ENCODE measurements around the gene WASHC4.

Gene WASHC4

DNA sequence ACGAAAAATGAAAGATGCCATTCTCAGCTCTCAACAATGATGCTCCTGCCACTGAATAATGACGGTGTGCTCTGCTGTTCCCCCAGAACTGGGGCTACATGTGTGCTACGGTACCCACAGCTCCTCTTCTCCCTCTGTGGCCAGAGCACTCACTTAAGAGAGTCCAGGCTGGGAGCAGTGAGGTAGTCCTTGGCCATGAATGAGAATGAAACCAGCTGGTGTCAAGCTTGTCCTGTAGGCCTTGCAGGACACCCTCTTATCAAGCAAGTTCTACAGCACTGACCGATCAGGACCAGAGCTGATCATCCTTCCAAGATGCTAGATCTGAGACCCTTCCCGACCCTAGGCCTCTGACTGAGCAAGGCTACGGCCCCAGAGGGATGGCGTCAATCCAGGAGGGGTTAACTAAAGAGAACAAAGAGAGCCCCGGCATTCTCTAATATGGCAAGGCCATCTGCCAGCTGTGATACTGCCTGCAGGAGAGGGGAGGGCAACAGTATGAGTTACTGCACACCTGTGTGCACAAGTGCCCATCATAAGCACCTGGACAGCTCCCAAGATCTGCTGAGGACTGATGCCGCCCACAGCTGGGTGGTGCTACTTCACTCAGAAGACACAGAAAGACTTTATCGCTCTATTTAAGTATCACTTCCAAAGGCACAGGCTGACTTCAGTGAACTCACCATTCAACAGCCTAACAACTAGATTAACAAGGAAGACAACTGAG, 98.0 kb downstream of the WASHC4 start:
- no peak for DNase-seq (ENCODE audit: low spot score)
- Histone ChIP-seq H3K27ac (peak overlapping the region in 1 of 2 donors; percentile 13), H3K4me3 (no peak overlapping the region)
- TF ChIP-seq, protein P1, sequence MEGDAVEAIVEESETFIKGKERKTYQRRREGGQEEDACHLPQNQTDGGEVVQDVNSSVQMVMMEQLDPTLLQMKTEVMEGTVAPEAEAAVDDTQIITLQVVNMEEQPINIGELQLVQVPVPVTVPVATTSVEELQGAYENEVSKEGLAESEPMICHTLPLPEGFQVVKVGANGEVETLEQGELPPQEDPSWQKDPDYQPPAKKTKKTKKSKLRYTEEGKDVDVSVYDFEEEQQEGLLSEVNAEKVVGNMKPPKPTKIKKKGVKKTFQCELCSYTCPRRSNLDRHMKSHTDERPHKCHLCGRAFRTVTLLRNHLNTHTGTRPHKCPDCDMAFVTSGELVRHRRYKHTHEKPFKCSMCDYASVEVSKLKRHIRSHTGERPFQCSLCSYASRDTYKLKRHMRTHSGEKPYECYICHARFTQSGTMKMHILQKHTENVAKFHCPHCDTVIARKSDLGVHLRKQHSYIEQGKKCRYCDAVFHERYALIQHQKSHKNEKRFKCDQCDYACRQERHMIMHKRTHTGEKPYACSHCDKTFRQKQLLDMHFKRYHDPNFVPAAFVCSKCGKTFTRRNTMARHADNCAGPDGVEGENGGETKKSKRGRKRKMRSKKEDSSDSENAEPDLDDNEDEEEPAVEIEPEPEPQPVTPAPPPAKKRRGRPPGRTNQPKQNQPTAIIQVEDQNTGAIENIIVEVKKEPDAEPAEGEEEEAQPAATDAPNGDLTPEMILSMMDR (IDR thresholded peaks at IDR 0.05), result no peak

GRCh38 chr12:105206686-105207374, 99.3 kb downstream of the WASHC4 start:
- no peak for DNase-seq (ENCODE audit: low spot score)
- Histone ChIP-seq H3K4me3 (no peak overlapping the region), H3K27ac (no peak overlapping the region)
- TF ChIP-seq, protein P1 (IDR thresholded peaks at IDR 0.05), result no peak

DNA sequence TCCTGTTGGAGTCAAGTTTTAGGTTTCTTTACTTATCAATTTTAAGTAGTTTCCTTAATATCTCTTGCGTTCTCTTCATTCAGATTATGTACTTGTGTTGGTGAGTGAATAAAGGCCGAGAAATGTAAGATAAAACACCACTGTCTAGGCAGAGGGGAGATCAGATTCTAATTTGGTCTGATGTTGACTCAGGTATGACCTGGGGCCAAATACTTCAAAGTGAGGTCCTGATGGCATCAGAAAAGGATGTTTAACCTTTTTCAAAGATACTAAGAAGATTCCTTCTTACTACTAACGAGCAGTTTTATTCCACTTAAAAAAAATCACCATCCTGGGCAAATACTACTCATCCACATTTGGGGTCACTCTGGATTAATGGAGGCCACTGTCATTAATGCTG, 101.6 kb downstream of the WASHC4 start:
- Histone ChIP-seq H3K4me3 (no peak overlapping the region), H3K27ac (no peak overlapping the region)
- no peak for DNase-seq (ENCODE audit: low spot score)
- TF ChIP-seq, protein P1 (IDR thresholded peaks at IDR 0.05), result no peak

DNA sequence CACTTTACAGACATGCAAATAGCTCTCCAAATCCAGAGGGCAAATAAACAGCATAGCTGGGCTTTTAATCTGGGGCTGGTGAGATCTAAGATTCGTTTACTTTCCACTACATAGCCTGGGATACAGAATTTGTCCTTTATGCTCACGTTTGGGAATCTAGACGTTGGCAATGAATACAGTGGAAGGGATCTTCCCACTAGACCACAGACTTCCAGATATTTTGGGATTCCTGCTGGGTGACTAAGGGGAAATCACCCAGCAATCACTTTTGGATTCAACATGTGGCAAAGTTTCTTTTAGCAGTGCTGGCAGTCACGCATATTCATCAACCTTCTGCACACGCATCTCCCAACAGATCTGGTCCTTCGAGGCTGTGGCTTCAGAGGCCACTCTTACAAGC, 104.9 kb downstream of the WASHC4 start:
- Histone ChIP-seq H3K27ac (no peak overlapping the region), H3K4me3 (no peak overlapping the region)
- DNase-seq (ENCODE audit: low spot score), result no peak

DNA sequence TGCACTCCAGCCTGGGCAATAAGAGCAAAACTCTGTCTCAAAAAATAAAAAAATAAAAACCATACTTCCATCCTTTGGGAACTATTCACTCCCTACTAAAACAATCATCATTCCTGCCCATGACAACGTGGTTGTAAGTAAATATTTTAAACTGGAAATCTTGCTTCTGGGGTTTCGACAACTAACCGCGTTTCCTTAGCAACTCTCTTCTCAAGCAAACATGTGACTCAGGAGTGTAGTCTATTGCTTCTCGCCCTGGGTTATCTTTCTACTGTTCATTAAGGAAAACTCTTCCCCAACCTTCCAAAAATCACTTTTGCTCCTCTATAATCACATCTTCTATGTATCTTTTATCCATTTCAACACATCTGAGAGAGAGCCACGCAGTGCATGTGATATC, 106.6 kb downstream of the WASHC4 start:
- Histone ChIP-seq H3K4me3 (no peak overlapping the region), H3K27ac (no peak overlapping the region)
- no peak for DNase-seq (ENCODE audit: low spot score)
- TF ChIP-seq, protein P1 (IDR thresholded peaks at IDR 0.05), result no peak

More for the DNA sequence above, 104.9 kb downstream of the WASHC4 start:
- TF ChIP-seq, protein P1 (IDR thresholded peaks at IDR 0.05), result no peak

GRCh38 chr12:105214670-105215375, 107.3 kb downstream of the WASHC4 start:
- DNase-seq (ENCODE audit: low spot score), result no peak
- Histone ChIP-seq H3K27ac (no peak overlapping the region), H3K4me3 (no peak overlapping the region)
- TF ChIP-seq, protein P1 (IDR thresholded peaks at IDR 0.05), result no peak
